Fibroblast of skin of scalp (primary cell): ENCODE data around the gene VWF.
A peak's percentile ranks its signal among the peaks of the same experiment; 100 is the strongest.

Source experiments
- DNase-seq: peaks from one replicate; pipeline ENCODE4 v3.0.0-alpha.2; 2013

The VWF gene

GRCh38 chr12:6058481-6059161 is 65.8 kb downstream of the VWF start:
- no peak for DNase-seq

DNA sequence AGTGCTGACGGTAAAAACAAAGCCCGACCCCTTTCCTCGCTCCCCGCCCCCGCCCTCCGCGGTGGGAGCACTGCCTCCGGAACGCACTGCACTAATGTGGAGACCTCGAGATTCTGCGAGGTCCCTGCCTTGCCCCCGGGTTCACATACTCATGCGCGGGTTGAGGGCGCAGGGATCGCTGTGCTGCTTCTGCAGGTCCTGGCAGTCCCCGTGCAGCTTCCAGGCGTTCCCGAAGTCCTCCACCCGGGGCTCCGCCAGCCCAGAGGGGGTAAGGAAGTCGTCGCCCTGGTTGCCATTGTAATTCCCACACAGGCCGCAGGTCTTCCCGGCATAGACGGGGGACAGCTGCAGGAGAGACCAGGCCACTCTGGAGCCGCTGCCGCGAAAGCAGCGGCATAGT is 66.8 kb downstream of the VWF start:
- DNase-seq, result peak; percentile 45

- no peak for DNase-seq
Measured at GRCh38 chr12:6056406-6057240, 67.8 kb downstream of the VWF start.

GRCh38 chr12:6053541-6053940 is 70.9 kb downstream of the VWF start:
- DNase-seq, result peak; percentile 69

DNA sequence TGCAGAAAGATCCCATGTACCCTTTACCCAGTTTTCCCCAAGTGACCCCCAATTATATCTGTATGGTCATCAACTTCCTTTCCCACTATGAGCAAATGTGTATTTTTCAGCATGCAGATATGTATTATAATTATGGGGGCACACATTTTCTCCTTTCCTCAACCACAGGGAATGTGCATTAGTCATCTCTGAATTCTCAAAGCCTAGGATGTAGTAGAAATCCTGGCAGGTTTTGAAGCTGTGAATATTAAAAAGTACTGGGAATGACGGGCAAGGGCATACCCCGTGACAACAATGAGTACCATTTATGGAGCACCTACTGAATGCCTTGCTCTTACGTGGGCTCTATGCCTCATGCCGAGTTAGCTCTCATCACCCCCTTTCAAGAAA is 71.5 kb downstream of the VWF start:
- peak; percentile 74 for DNase-seq

DNA sequence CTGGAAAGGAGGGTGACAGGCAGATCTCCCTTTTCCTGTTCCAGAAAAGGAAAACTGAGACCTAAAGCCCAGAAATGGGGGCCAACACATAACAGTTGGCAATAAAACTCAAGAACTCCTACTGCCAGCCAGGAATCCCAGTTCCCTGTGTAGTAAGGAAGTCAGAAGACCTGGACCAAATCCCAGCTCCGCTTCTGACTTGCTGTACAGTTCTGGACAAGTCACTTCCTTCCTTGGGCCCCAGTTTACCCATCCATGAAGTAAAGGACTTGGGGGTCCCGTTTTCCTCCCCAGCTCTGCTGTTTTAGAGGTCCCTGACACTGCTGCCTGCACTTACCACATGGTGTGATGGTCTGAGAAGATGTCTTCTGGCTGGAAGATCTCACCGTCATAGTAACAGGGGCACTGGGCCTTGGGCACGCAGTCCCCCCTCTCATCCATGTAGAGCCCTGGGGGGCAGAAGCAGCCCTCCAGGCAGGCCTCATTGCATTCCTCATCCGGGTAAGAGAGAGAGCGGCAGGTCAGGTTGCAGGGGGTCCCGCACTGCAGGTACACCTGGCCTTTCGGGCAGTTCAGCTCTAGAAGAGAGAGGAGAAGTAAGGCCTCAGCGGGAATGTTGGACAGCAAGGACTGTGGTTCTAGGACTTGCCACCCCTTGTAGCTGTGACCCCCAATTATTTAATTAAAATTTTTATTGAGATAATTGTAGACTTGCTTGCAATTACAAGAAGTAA is 72.1 kb downstream of the VWF start:
- DNase-seq, result no peak

GRCh38 chr12:6049992-6050391 is 74.5 kb downstream of the VWF start:
- DNase-seq, result no peak

- DNase-seq, result peak; percentile 77
Measured at GRCh38 chr12:6049587-6049986, 74.9 kb downstream of the VWF start.

DNA sequence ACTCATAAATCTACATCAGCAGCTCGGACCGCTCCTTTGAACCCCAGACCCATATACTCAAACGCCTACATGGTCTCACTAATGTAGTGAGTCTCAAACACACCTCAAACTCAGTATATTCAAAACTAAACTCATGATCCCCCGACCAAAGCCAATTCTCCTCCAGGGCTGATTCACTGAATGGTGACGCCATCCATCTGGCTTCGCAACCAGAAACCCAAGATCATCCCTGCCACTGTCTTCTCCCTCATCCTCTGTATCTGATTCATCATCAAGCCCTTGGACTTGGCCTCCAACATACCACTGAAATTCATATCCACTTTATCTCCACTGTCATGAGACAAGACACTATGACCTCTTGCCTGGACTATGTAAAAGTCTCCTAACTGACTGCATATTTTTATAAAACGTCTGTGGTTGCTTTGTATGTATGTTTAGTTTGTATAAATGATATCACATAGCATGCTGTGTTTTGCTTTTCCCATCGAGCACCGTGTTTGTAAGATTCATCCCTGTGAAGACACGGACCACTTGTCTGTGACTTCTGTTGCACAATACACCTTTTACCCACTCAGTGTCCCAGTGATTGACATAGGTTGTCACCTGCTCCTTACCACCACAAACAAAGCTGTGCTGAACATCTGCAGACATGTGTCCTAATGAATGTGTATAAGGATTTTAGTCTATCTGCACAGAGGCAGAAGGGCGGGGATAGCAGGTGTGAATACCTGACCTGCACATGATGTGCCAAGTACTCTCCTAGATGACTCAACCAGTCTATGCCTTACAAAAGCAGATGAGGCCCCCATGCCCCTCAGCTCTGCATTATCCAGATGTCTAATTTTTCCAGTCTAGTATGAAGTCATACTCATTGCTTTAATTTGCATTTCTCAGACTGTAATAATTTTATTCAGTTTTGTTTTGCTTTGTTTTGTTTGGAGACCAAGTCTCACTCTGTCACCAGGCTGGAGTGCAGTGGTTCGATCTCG is 76.9 kb downstream of the VWF start:
- peak; percentile 81 for DNase-seq

DNA sequence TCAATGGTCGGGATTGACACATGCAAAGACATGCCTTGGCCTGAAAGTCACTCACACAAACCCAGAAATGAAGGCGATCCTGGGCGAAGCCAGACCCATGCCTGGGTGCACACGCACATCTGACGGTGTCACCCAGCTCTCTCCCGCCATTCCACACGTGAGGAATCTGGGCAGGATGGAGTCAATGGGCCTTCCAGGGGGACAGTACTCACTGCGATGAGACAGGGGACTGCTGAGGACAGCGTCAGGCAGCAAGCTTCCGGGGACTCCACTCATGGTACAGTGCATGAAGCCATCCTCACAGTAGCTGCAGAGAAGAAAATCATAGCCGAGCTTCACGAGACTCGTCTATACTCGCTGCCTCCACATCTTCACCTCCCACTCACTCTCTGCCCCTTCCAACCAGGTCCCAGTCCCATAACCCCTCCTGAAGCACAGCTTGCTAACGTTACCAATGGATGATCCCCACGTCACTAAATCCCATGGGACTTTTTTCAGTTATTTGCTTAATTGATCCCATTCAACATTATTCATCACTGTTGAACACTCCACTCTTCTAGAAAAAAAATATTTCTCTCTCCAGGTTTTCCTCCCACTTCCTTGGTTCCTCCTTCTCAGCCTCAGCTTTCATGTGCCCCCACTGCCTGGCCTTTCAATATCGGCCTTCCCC is 77.8 kb downstream of the VWF start:
- DNase-seq, result no peak

DNA sequence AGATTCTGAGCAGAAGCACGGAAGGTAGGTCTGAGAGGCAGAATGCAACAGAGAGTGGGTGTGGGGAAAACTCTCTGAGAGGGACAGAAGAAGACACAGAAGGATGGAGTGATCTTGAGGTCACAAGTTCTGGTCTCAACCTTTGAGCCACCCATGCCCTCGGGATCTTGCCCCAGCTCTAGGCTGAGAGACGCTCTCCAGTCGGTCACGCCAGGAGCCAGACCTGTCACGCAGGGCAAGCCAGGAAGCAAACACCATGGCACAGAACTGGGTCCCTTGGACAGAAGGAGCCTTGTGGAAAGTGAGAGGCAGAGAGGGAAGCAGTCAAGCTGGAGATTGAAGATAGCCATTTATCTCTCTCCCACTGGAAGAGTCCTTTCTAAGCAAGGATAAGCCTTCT is 79.0 kb downstream of the VWF start:
- no peak for DNase-seq

- no peak for DNase-seq
Measured at GRCh38 chr12:6044082-6044481, 80.4 kb downstream of the VWF start.

GRCh38 chr12:6042446-6042845 is 82.0 kb downstream of the VWF start:
- no peak for DNase-seq

DNA sequence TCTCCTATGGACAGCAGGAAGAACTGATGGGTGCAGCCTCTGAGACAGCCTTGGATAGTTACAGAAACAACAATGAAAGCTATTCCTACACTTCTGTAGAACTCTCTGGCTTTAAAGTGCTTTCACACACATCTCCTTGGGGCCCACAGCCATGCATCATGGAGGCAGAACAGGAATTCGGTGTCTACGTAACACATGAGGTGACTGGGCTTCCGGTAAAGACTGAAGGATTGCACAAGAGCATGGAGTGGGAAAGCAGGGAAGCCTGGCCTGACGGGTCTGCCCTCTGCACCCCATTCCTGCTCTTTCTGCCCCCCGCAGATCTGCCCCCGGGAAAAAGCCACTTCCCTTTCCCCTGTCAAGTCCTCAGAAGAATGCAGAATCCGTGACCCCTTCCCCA is 82.6 kb downstream of the VWF start:
- DNase-seq, result no peak

DNA sequence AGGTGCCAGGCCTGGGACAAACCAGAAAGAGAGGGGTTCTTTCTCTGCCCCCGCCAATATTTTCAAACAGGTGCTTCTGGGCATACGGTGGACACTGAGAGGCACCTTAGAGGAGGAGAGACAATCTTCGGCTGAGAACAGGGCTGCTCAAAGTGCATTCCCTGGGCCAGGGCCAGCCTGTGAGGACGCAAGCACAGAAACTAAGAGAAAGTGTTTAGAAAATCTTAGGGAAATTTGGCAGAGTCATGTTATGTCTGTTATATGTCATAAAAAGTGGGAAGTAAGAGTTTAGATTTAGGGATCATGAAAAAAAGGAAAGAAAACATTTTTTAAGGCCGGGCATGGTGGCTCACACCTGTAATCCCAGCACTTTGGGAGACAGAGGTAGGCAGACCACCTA is 83.7 kb downstream of the VWF start:
- no peak for DNase-seq

GRCh38 chr12:6039894-6040601 is 84.4 kb downstream of the VWF start:
- peak; percentile 74 for DNase-seq

DNA sequence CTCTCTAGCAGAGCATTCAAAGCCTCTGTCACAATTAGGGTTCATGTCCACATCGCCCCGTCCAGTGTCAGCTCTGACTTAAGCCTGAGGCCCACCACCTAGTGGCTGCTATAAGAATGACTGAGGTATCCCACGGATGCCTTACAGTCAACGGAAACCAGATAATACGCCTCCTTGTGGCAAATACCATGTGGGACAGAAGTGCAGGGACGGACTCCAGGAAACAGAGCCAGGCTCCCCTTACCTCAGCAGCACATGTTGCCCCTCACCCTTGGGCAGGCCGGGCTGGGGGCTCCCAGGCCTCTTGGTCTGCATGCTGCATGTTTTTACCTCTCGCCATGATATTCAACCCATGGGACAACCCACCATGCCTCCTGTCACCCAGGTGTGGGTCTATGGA is 86.3 kb downstream of the VWF start:
- DNase-seq, result peak; percentile 70

DNA sequence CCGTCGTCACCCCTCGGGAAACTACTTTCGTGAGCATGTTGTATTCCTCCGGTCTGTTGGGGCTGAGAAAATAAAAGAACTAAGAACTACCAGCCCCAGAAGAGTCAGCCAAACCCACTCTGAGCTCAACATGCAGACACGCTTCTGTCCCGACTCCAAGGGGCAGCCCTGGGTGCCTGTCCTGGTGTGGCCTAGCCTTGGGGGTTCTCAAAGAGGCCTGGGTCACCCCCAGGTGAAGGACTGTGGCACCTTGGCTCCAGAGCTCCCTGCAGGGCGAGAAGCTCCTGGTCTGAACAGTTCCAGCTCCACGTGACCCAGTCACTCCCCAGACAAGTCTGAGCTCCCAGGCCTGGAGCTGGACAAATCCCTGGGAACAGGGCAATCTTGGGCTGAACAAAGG is 87.0 kb downstream of the VWF start:
- no peak for DNase-seq

GRCh38 chr12:6036509-6036908 is 88.0 kb downstream of the VWF start:
- no peak for DNase-seq

GRCh38 chr12:6034596-6034995 is 89.9 kb downstream of the VWF start:
- no peak for DNase-seq

DNA sequence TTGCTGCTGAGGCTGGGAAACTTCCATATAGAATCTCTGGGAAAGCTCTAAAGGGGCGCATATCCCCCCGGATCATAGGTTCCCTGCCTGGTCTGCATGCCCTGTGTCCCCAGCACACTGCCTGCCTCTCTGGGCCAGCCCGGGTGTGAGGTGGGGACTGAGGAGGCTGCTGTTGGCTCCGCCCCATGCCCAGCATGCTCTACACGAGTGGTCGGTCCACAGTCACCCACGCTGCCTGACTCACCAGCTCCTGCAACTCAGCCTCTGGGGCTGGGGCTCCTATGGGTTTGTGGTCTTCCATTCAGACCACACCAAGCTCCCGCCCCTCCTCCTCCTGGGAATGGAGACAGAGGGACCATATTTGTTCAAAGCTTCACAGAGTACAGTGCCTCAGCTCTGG is 90.9 kb downstream of the VWF start:
- DNase-seq, result no peak
